ENCODE data around the gene WFS1. TPM values are rescaled to one million over a fixed set of nuclear protein-coding genes. Genes with fewer than 3 reads are reported as not detected.

Gene WFS1
- total RNA-seq, 6 donors from 2014 or later, result 88.8 to 180 (median 105) TPM

- no peak for ATAC-seq (ENCODE audit: low FRiP score in 2 of 2)
- Histone ChIP-seq H3K36me3 (no peaks in the 10 kb centered on the region), H3K4me1 (peaks cover 0 to 11% (median 6%) of the 10 kb centered on the region in 4 donors), H3K4me3 (no peak overlapping the region), H3K27ac (no peak overlapping the region), H3K27me3 (peaks cover 0 to 18% (median 6%) of the 10 kb centered on the region in 4 donors), H3K9me3 (peaks cover 5 to 13% (median 7%) of the 10 kb centered on the region in 4 donors)
- TF ChIP-seq POLR2AphosphoS5 (IDR thresholded peaks at IDR 0.05) (no peak), POLR2A (IDR thresholded peaks at IDR 0.05) (no peak), CTCF (IDR thresholded peaks at IDR 0.05) (no peak), EP300 (IDR thresholded peaks at IDR 0.05) (no peak)
- 68 to 75% methylated on average over 9 to 10 of the region's 10 CpGs for WGBS, 2 donors
- DNase-seq, result no peak
These were observed 46.8 kb upstream of the WFS1 start for GRCh38 chr4:6222761-6223292.

- H3K27me3 ChIP-seq, result peaks cover 0 to 18% (median 6%) of the 10 kb centered on the region in 4 donors
- no peak overlapping the region for H3K27ac ChIP-seq
- H3K4me3 ChIP-seq, result no peak overlapping the region
- peaks cover 5 to 13% (median 7%) of the 10 kb centered on the region in 4 donors for H3K9me3 ChIP-seq
- TF ChIP-seq EP300 (IDR thresholded peaks at IDR 0.05), result no peak
- no peak for ATAC-seq (ENCODE audit: low FRiP score in 2 of 2)
- no peak for DNase-seq
- H3K36me3 ChIP-seq, result no peaks in the 10 kb centered on the region
- peaks cover 0 to 11% (median 6%) of the 10 kb centered on the region in 4 donors for H3K4me1 ChIP-seq
- WGBS, 2 donors, result 66 to 90% methylated on average over 3 of the region's 3 CpGs
These were observed 44.9 kb upstream of the WFS1 start for GRCh38 chr4:6224735-6225134.

- H3K4me3 ChIP-seq, result no peak overlapping the region
- no peaks in the 10 kb centered on the region for H3K36me3 ChIP-seq
- peaks cover 5 to 13% (median 7%) of the 10 kb centered on the region in 4 donors for H3K9me3 ChIP-seq
- H3K4me1 ChIP-seq, result peaks cover 0 to 11% (median 6%) of the 10 kb centered on the region in 4 donors
- 38 to 46% methylated on average over 6 to 7 of the region's 7 CpGs for WGBS, 2 donors
- no peak for ATAC-seq (ENCODE audit: low FRiP score in 2 of 2)
- H3K27ac ChIP-seq, result no peak overlapping the region
- no peak for DNase-seq
- H3K27me3 ChIP-seq, result peaks cover 0 to 18% (median 6%) of the 10 kb centered on the region in 4 donors
- TF ChIP-seq EP300 (IDR thresholded peaks at IDR 0.05), result no peak
- no peak for TF ChIP-seq POLR2AphosphoS5 (IDR thresholded peaks at IDR 0.05)
- TF ChIP-seq CTCF (IDR thresholded peaks at IDR 0.05), result no peak
- no peak for TF ChIP-seq POLR2A (IDR thresholded peaks at IDR 0.05)
These were observed 44.2 kb upstream of the WFS1 start for GRCh38 chr4:6225469-6225868.

- Histone ChIP-seq H3K36me3 (no peaks in the 10 kb centered on the region), H3K27me3 (peaks cover 0 to 11% (median 5%) of the 10 kb centered on the region in 4 donors), H3K4me1 (peaks cover 0 to 8% (median 5%) of the 10 kb centered on the region in 4 donors), H3K4me3 (no peak overlapping the region), H3K27ac (no peak overlapping the region), H3K9me3 (peaks cover 5 to 13% (median 7%) of the 10 kb centered on the region in 4 donors)
- DNase-seq, result no peak
- TF ChIP-seq CTCF (IDR thresholded peaks at IDR 0.05) (no peak), EP300 (IDR thresholded peaks at IDR 0.05) (no peak), POLR2A (IDR thresholded peaks at IDR 0.05) (no peak), POLR2AphosphoS5 (IDR thresholded peaks at IDR 0.05) (no peak)
- 78 to 87% methylated on average over 3 to 7 of the region's 7 CpGs for WGBS, 2 donors
- no peak for ATAC-seq (ENCODE audit: low FRiP score in 2 of 2)
These were observed 43.1 kb upstream of the WFS1 start for GRCh38 chr4:6226506-6226905.

GRCh38 chr4:6227412-6228157 lies 42.1 kb upstream of the WFS1 start:
- Histone ChIP-seq H3K27ac (no peak overlapping the region), H3K9me3 (peaks cover under 1 to 4% (median under 1%) of the 10 kb centered on the region in 4 donors), H3K4me3 (no peak overlapping the region), H3K4me1 (no peaks in the 10 kb centered on the region), H3K27me3 (peaks cover 0 to 1% (median 0%) of the 10 kb centered on the region in 4 donors), H3K36me3 (no peaks in the 10 kb centered on the region)
- DNase-seq (no peak), ATAC-seq (ENCODE audit: low FRiP score in 2 of 2) (no peak)
- WGBS, 2 donors, result 75 to 83% methylated on average over 8 to 12 of the region's 12 CpGs
- no peak for TF ChIP-seq POLR2AphosphoS5 (IDR thresholded peaks at IDR 0.05)
- TF ChIP-seq POLR2A (IDR thresholded peaks at IDR 0.05), result no peak
- no peak for TF ChIP-seq CTCF (IDR thresholded peaks at IDR 0.05)
- TF ChIP-seq EP300 (IDR thresholded peaks at IDR 0.05), result no peak

Measured in upper lobe of left lung (tissue), 6 donors.